ENCODE measurements around the gene LGALS7.

- TF ChIP-seq CTCF (IDR thresholded peaks at IDR 0.05; ENCODE audit: insufficient read depth, low read length, poor library complexity, severe bottlenecking), result no peak
- TF ChIP-seq EZH2phosphoT487 (conservative IDR thresholded peaks at IDR 0.05; ENCODE audit: low read length), result no peak
Observed at GRCh38 chr19:38786572-38787265, 13.4 kb upstream of the LGALS7 start.

Measured in SU-DHL-6 (cell line).